BJ (cell line): ENCODE measurements around the gene MTA3. TPM values are rescaled to one million over a fixed set of nuclear protein-coding genes. Genes with fewer than 3 reads are reported as not detected.
"Not testable (repeated sequence)": the region's sequence is repeated elsewhere in the genome, so short reads cannot be mapped to it uniquely, and the experiment has no call there.

Experiments
- CTCF ChIA-PET: fragments of 350-600 bp; formaldehyde crosslinking; extraction: SDS; loops from one replicate; lab custom pipeline; 2021; ENCODE audit warnings: antibody characterized with exemption, inconsistent platforms; lab: Yijun Ruan, JAX
- POLR2A ChIA-PET: fragments of 300-600 bp; sonication (Branson Sonifier 250); formaldehyde crosslinking; extraction: SDS; loops from one replicate; lab custom pipeline; 2021; ENCODE audit warnings: antibody characterized with exemption; lab: Charles Lee
- DNase-seq: peaks from one replicate; pipeline ENCODE4 v3.0.0-alpha.2; 2011; ENCODE audit warnings: low read depth
- H3K27me3 ChIP-seq: 2 replicates; pipeline ENCODE4 v1.6.0; 2011; ENCODE audit warnings: low read length; ENCODE audit not compliant: control insufficient read depth, insufficient read depth
- H3K36me3 ChIP-seq: 2 replicates; pipeline ENCODE4 v1.5.1; 2011; ENCODE audit warnings: low read length; ENCODE audit not compliant: control insufficient read depth, insufficient read depth
- H3K4me3 ChIP-seq: 2 replicates; pipeline ENCODE4 v1.5.1; 2011; ENCODE audit warnings: low read depth, mild to moderate bottlenecking, control low read depth, low read length
- polyA plus RNA-seq: library from polyadenylated mRNA; depleted of rRNA; stranded (reverse); fragments of >200 nt; gene quantifications from 2 replicates; pipeline ENCODE4 v1.2.3, GENCODE V29; 2011
- TF ChIP-seq, protein P1 (sequence below): IDR thresholded peaks from 2 replicates; pipeline ENCODE4 v1.5.1; 2011; ENCODE audit warnings: low read depth, mild to moderate bottlenecking, control low read depth, inconsistent platforms, low read length, moderate library complexity; ENCODE audit not compliant: insufficient read depth

Gene MTA3
- polyA plus RNA-seq, 1 experiment: 23.2 TPM

DNA sequence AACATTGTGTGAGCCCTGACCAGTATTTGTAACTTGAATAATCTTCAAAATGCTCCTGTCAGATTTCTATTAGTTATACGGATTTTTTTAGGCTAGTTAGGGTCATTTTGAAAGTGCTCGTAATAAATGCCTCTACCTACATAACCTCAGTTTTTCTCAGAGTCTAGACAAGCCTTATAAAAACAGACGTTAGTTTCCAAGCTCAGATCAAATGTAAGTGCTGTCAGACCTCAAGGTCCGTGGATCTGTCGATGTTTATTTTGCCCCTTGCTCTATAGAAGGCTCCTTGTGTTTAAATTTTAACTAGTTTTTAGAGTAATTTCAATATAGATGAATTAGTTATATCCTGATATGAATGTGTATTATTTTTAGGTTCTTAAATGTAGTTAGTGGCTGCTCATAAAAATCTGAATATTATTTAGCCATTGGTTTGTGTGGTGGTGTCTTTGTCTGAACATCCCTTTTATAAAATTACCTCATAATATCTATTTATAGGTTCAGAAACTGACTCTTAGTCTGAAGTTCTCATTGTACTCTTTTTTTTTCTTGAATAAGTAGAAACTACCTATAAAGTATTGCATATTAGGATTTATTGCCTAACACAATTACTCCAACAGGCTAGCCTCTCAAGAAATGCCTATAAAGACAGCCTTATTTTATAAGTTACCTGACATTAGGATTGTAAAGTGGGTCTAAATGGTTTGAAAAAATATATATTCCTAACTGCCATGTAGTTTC is 71.1 kb downstream of the MTA3 start:
- Histone ChIP-seq H3K27me3 (no peaks in the 10 kb centered on the region), H3K4me3 (no peak overlapping the region), H3K36me3 (no peaks in the 10 kb centered on the region)
- POLR2A ChIA-PET: no interaction called here
- TF ChIP-seq, protein P1, sequence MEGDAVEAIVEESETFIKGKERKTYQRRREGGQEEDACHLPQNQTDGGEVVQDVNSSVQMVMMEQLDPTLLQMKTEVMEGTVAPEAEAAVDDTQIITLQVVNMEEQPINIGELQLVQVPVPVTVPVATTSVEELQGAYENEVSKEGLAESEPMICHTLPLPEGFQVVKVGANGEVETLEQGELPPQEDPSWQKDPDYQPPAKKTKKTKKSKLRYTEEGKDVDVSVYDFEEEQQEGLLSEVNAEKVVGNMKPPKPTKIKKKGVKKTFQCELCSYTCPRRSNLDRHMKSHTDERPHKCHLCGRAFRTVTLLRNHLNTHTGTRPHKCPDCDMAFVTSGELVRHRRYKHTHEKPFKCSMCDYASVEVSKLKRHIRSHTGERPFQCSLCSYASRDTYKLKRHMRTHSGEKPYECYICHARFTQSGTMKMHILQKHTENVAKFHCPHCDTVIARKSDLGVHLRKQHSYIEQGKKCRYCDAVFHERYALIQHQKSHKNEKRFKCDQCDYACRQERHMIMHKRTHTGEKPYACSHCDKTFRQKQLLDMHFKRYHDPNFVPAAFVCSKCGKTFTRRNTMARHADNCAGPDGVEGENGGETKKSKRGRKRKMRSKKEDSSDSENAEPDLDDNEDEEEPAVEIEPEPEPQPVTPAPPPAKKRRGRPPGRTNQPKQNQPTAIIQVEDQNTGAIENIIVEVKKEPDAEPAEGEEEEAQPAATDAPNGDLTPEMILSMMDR: no peak
- CTCF ChIA-PET: interaction anchor here (0.9 kb wide), 1 partner anchor 23 kb away, joined by 3 read pairs; no protein-coding TSS in a partner anchor
- no peak for DNase-seq

DNA sequence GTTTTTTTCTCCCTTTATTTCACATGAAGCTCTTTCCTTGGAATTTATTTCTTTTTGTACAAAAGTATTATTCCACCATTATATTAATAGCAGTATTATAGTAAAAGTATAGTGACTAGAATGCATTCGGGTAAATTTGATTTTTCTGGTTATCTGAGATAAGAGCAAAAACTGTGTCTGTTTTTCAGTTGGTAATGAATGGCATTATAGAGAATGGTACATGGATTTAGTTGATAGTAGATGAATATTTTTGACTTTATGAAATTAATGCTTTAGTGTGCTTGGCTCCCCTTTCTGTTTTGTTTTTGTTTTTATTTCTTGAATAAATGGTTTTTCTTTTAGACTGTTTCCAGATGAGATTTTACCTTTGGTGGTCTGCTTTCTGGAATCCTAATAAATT is 71.8 kb downstream of the MTA3 start:
- TF ChIP-seq, protein P1: no peak

DNA sequence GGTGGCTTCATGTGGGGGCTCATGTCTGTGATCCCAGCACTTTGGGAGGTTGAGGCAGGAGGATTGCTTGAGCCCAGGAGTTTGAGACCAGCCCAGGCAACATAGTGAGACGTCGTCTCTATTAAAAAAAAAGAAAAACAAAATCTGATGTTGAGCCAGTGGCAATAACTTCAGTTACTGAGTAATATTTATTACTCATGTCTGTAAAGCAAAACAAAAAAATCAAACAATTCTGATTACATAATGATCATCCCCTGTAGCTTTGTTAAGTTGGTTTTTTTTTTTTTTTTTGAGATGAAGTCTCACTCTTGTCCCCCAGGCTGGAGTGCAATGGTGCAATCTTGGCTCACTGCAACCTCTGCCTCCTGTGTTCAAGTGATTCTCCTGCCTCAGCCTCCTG is 73.9 kb downstream of the MTA3 start:
- H3K36me3 ChIP-seq, DNase-seq, CTCF ChIA-PET, POLR2A ChIA-PET, H3K4me3 ChIP-seq, H3K27me3 ChIP-seq: not testable (repeated sequence)

More for the DNA sequence above, 71.8 kb downstream of the MTA3 start:
- Histone ChIP-seq H3K36me3 (no peaks in the 10 kb centered on the region), H3K27me3 (no peaks in the 10 kb centered on the region), H3K4me3 (no peak overlapping the region)
- ChIA-PET POLR2A (no interaction called here), CTCF (no interaction called here)
- no peak for DNase-seq

DNA sequence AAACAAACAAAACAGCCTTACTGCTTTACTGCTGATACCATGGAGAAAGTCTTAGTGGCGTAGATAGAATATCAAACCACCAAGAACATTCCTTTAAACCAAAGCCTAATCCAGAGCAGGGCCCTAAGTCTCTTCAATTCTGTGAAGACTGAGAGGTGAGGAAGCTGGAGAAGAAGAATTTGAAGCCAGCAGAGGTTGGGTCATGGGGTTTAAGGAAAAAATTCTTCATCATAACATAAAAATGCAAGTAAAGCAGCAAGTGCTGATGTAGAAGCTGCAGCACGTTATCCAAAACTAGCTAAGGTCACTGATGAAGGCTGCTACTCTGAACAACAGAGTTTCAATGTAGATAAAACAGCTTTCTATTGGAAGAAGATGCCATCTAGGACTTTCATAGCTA is 77.1 kb downstream of the MTA3 start:
- Histone ChIP-seq H3K27me3 (no peaks in the 10 kb centered on the region), H3K4me3 (no peak overlapping the region), H3K36me3 (0 out of 2 replicates have a peak, but pooled peaks cover 1% of the 10 kb centered on the region)
- CTCF ChIA-PET: interaction anchor here (1.8 kb wide), 1 partner anchor 18 kb away, joined by 4 read pairs; no protein-coding TSS in a partner anchor
- POLR2A ChIA-PET: no interaction called here
- no peak for DNase-seq
- TF ChIP-seq, protein P1: no peak

DNA sequence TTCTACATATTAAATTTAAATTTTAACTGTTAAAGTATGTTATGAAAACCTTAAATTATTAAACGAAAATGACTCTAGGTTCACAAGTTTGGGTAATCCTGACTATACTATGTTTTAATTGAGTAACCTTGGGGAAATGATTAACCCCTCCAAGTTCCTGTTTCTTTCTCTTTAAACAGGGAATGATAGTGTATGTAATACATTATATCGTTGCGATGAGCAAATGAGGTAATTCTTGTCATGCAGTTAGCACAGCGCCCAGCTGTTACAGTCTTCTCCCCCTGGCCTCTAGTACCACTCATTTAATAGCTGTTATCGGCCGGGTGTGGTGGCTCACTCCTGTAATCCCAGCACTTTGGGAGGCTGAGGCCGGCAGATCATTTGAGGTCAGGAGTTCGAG is 80.4 kb downstream of the MTA3 start:
- Histone ChIP-seq H3K36me3 (0 out of 2 replicates have a peak, but pooled peaks cover 1% of the 10 kb centered on the region), H3K27me3 (no peaks in the 10 kb centered on the region), H3K4me3 (no peak overlapping the region)
- ChIA-PET CTCF (no interaction called here), POLR2A (no interaction called here)
- TF ChIP-seq, protein P1: no peak
- no peak for DNase-seq
